ENCODE data around the gene TSC1.
A peak's percentile ranks its signal among the peaks of the same experiment; 100 is the strongest.
"Not testable (repeated sequence)": the region's sequence is repeated elsewhere in the genome, so short reads cannot be mapped to it uniquely, and the experiment has no call there.

TSC1 gene

GRCh38 chr9:132975961-132976360, 31.5 kb upstream of the TSC1 start:
- no peak for DNase-seq (ENCODE audit: low spot score)

DNA sequence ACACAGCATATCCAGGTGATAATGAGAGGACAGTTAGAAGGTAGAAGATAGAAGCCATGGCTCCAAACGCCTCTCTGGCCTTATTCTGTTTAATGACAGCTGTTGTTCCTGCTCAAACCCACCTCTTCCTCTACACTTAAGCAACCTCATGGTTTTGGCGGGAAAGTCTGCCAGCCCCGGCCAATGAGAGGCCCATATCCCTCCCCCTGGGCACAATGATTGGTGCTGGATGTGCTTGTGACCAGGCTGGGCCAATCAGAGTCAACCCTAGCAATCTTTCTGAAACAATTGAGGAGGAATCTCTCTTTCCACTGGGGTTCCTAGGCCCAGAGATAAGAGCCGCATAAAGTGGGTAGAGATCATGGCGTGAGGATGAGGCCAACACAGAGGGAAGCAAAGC, 29.3 kb upstream of the TSC1 start:
- Histone ChIP-seq H3K4me1 (ENCODE audit: insufficient read depth, poor library complexity, severe bottlenecking) (no peaks in the 10 kb centered on the region), H3K4me3 (ENCODE audit: severe bottlenecking) (no peak overlapping the region), H3K27me3 (ENCODE audit: insufficient read depth, poor library complexity, severe bottlenecking) (peaks cover 23% of the 10 kb centered on the region), H3K36me3 (ENCODE audit: low read depth) (no peaks in the 10 kb centered on the region), H3K27ac (ENCODE audit: poor library complexity, severe bottlenecking) (no peak overlapping the region), H3K9me3 (ENCODE audit: severe bottlenecking) (no peaks in the 10 kb centered on the region)
- 0 out of 3 replicates have a peak, but pooled peaks have one; percentile 32 for ATAC-seq (ENCODE audit: low read depth)
- no peak for DNase-seq (ENCODE audit: low spot score)
- TF ChIP-seq CTCF (IDR thresholded peaks at IDR 0.05; ENCODE audit: poor library complexity, severe bottlenecking), result no peak

More at GRCh38 chr9:132975961-132976360, 31.5 kb upstream of the TSC1 start:
- Histone ChIP-seq H3K9me3 (ENCODE audit: severe bottlenecking) (no peaks in the 10 kb centered on the region), H3K4me1 (ENCODE audit: insufficient read depth, poor library complexity, severe bottlenecking) (no peaks in the 10 kb centered on the region), H3K27me3 (ENCODE audit: insufficient read depth, poor library complexity, severe bottlenecking) (peaks cover 44% of the 10 kb centered on the region), H3K36me3 (ENCODE audit: low read depth) (no peaks in the 10 kb centered on the region), H3K27ac (ENCODE audit: poor library complexity, severe bottlenecking) (no peak overlapping the region), H3K4me3 (ENCODE audit: severe bottlenecking) (no peak overlapping the region)
- no peak for TF ChIP-seq CTCF (IDR thresholded peaks at IDR 0.05; ENCODE audit: poor library complexity, severe bottlenecking)
- ATAC-seq (ENCODE audit: low read depth), result no peak

DNA sequence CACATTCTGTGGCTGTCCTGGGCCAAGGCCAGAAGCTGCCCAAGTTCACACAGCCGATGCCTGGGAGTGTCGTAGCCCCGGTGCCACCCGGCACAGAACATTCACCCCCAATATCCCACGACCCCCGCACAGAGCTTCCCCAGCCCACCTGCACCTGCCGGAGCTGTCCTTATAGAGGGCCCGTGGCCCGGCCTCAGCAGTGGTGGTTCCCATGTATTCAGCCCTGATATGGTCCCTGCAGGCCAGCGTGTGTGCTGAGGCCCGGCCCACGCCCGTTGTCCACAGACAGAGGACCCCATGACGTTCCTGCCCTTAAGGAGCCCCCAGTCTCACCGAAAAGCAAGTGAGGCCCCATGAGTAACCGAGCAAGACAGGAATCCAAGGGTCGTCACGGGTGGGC, 28.8 kb upstream of the TSC1 start:
- Histone ChIP-seq H3K27me3 (ENCODE audit: insufficient read depth, poor library complexity, severe bottlenecking) (peaks cover 17% of the 10 kb centered on the region), H3K4me3 (ENCODE audit: severe bottlenecking) (no peak overlapping the region), H3K4me1 (ENCODE audit: insufficient read depth, poor library complexity, severe bottlenecking) (no peaks in the 10 kb centered on the region), H3K36me3 (ENCODE audit: low read depth) (no peaks in the 10 kb centered on the region), H3K9me3 (ENCODE audit: severe bottlenecking) (no peaks in the 10 kb centered on the region), H3K27ac (ENCODE audit: poor library complexity, severe bottlenecking) (no peak overlapping the region)
- DNase-seq (ENCODE audit: low spot score) (no peak), ATAC-seq (ENCODE audit: low read depth) (0 out of 3 replicates have a peak, but pooled peaks have one; percentile 8)
- no peak for TF ChIP-seq CTCF (IDR thresholded peaks at IDR 0.05; ENCODE audit: poor library complexity, severe bottlenecking)

DNA sequence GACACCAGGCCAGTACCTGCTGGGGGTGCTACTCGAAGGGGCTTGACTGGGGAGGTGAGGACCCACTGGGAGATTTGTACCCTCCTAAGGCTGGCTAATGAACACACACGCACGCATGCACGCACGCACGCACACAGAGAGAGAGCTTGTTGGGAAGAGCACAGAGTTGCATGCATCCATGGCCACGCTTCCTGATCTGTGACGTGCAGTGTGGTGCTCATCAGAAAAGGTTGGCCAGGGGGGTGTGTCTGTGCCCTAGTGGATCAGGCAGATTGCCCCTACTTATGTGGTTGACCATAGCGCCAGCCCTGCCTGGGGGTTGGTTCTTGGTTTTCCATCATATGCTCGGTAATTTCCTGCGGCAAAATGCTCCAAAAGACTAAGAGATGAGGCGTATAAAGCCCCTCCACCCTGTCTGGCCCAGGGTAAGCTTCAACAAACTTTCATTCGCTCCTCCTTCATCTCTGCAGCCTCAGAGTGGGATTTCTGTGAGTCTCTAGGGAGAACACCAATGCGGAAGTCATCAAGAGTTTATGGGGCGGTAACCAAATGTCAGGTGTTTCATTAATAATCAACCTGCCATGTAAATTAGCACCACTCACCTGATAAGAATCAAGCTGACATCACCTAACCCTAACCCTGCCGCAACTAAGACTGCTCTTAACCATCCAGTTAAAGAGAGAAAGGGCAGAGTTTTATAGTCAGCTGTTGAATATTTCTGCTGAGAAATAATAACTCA, 26.1 kb upstream of the TSC1 start:
- ATAC-seq (ENCODE audit: low read depth) (no peak), DNase-seq (ENCODE audit: low spot score) (no peak)
- H3K9me3 ChIP-seq (ENCODE audit: severe bottlenecking), result no peaks in the 10 kb centered on the region
- H3K4me1 ChIP-seq (ENCODE audit: insufficient read depth, poor library complexity, severe bottlenecking), result no peaks in the 10 kb centered on the region
- H3K4me3 ChIP-seq (ENCODE audit: severe bottlenecking), result no peak overlapping the region
- no peak overlapping the region for H3K27ac ChIP-seq (ENCODE audit: poor library complexity, severe bottlenecking)
- peaks cover 6% of the 10 kb centered on the region for H3K27me3 ChIP-seq (ENCODE audit: insufficient read depth, poor library complexity, severe bottlenecking)
- H3K36me3 ChIP-seq (ENCODE audit: low read depth), result no peaks in the 10 kb centered on the region
- TF ChIP-seq CTCF (IDR thresholded peaks at IDR 0.05; ENCODE audit: poor library complexity, severe bottlenecking), result no peak

GRCh38 chr9:132969783-132970182, 25.4 kb upstream of the TSC1 start:
- DNase-seq (ENCODE audit: low spot score) (no peak), ATAC-seq (ENCODE audit: low read depth) (no peak)
- Histone ChIP-seq H3K27ac (ENCODE audit: poor library complexity, severe bottlenecking) (no peak overlapping the region), H3K4me1 (ENCODE audit: insufficient read depth, poor library complexity, severe bottlenecking) (no peaks in the 10 kb centered on the region), H3K27me3 (ENCODE audit: insufficient read depth, poor library complexity, severe bottlenecking) (peaks cover 5% of the 10 kb centered on the region), H3K36me3 (ENCODE audit: low read depth) (no peaks in the 10 kb centered on the region), H3K9me3 (ENCODE audit: severe bottlenecking) (no peaks in the 10 kb centered on the region), H3K4me3 (ENCODE audit: severe bottlenecking) (no peak overlapping the region)
- TF ChIP-seq CTCF (IDR thresholded peaks at IDR 0.05; ENCODE audit: poor library complexity, severe bottlenecking), result no peak

GRCh38 chr9:132967908-132968307, 23.5 kb upstream of the TSC1 start:
- not testable (repeated sequence) for H3K27me3 ChIP-seq (ENCODE audit: insufficient read depth, poor library complexity, severe bottlenecking); ATAC-seq (ENCODE audit: low read depth); H3K4me1 ChIP-seq (ENCODE audit: insufficient read depth, poor library complexity, severe bottlenecking); H3K27ac ChIP-seq (ENCODE audit: poor library complexity, severe bottlenecking); H3K4me3 ChIP-seq (ENCODE audit: severe bottlenecking); DNase-seq (ENCODE audit: low spot score); H3K9me3 ChIP-seq (ENCODE audit: severe bottlenecking); H3K36me3 ChIP-seq (ENCODE audit: low read depth)
